ENCODE measurements around the gene ZFX.

GRCh38 chrX:24184018-24184417 lies 34.5 kb downstream of the ZFX start:
- TF ChIP-seq CTCF (IDR thresholded peaks at IDR 0.05) (no peak), POLR2A (IDR thresholded peaks at IDR 0.05) (no peak)

Data from testis (tissue), 2 donors.